Type B pancreatic cell (in vitro differentiated cells): ENCODE measurements around the gene MRPS26. TPM values are rescaled to one million over a fixed set of nuclear protein-coding genes. Genes with fewer than 3 reads are reported as not detected.
A peak's percentile ranks its signal among the peaks of the same experiment; 100 is the strongest.

Source experiments
- DNase-seq: peaks from one replicate; pipeline ENCODE4 v3.0.0; 2021; ENCODE audit warnings: mixed read lengths; ENCODE audit not compliant: unreplicated experiment; ENCODE audit errors: extremely low spot score
- H3K27ac Mint-ChIP-seq: 2 replicates; pipeline ENCODE4 v1.8.0; 2021; ENCODE audit warnings: mild to moderate bottlenecking, mixed read lengths
- H3K27me3 Mint-ChIP-seq: 2 replicates; pipeline ENCODE4 v1.8.0; 2021; ENCODE audit warnings: mixed read lengths
- H3K36me3 Mint-ChIP-seq: 2 replicates; pipeline ENCODE4 v1.8.0; 2021; ENCODE audit warnings: mixed read lengths
- H3K4me1 Mint-ChIP-seq: one replicate; pipeline ENCODE4 v1.8.0; 2021; ENCODE audit warnings: mixed read lengths; ENCODE audit not compliant: unreplicated experiment
- H3K4me3 Mint-ChIP-seq: 2 replicates; pipeline ENCODE4 v1.8.0; 2021; ENCODE audit warnings: mild to moderate bottlenecking, mixed read lengths
- H3K9me3 Mint-ChIP-seq: 2 replicates; pipeline ENCODE4 v1.8.0; 2021; ENCODE audit warnings: mixed read lengths
- CTCF ChIP-seq: fragments of 200-600 bp; sonication (generic); conservative IDR thresholded peaks from 2 replicates; pipeline ENCODE4 v1.5.0; 2021; ENCODE audit warnings: antibody characterized with exemption, mild to moderate bottlenecking
- long read RNA-seq: library from polyadenylated mRNA; unstranded; transcript quantifications from one replicate; pipeline ENCODE4 v2.0.0, GENCODE V29; 2020
- total RNA-seq: library from RNA; stranded (reverse); gene quantifications from 2 replicates; pipeline ENCODE4 v1.2.1, GENCODE V29; 2021; ENCODE audit warnings: low replicate concordance

MRPS26 gene
- total RNA-seq: 59.0 and 67.3 TPM in 2 replicates
- long read RNA-seq, transcript MRPS26-201 (4 exons, 1,127 nt): major isoform, 54 of 59 reads
- long read RNA-seq, partial matches to known transcripts: 4 of 59 reads
- long read RNA-seq, other reads (novel, unspliced or antisense): 1 of 59 reads

- Mint-ChIP-seq H3K4me3 (peak within 1 kb of the TSS; percentile 91), H3K27me3 (no peaks in the 10 kb centered on the region), H3K27ac (peak within 1 kb of the TSS; percentile 87), H3K4me1 (peaks cover 18% of the 10 kb centered on the region), H3K9me3 (no peaks in the 10 kb centered on the region), H3K36me3 (peaks cover 14% of the 10 kb centered on the region)
- no peak for TF ChIP-seq CTCF
- DNase-seq: peak; percentile 89
These were observed at the start of gene MRPS26 for GRCh38 chr20:3045816-3046676. TSS of gene MRPS26 (plus strand) at chr20:3046052. CDS start at chr20:3046069, 17 bp downstream.

- no peaks in the 10 kb centered on the region for H3K4me1 Mint-ChIP-seq
- H3K36me3 Mint-ChIP-seq: peaks cover 14% of the 10 kb centered on the region
- no peak overlapping the region for H3K4me3 Mint-ChIP-seq
- peaks cover 21% of the 10 kb centered on the region for H3K27me3 Mint-ChIP-seq
- no peak for TF ChIP-seq CTCF
- no peak for DNase-seq
- no peaks in the 10 kb centered on the region for H3K9me3 Mint-ChIP-seq
- no peak overlapping the region for H3K27ac Mint-ChIP-seq
These were observed 47.1 kb upstream of the MRPS26 start for GRCh38 chr20:2998728-2999127.

- no peak for DNase-seq
- peak; percentile 81 for TF ChIP-seq CTCF
- Mint-ChIP-seq H3K27ac (no peak overlapping the region), H3K4me3 (no peak overlapping the region), H3K27me3 (peaks cover 9% of the 10 kb centered on the region), H3K36me3 (peaks cover 5% of the 10 kb centered on the region), H3K4me1 (no peaks in the 10 kb centered on the region), H3K9me3 (no peaks in the 10 kb centered on the region)
These were observed 44.9 kb upstream of the MRPS26 start for GRCh38 chr20:3000852-3001523.

- peaks cover 1% of the 10 kb centered on the region for H3K27me3 Mint-ChIP-seq
- no peak for DNase-seq
- no peaks in the 10 kb centered on the region for H3K9me3 Mint-ChIP-seq
- no peak overlapping the region for H3K27ac Mint-ChIP-seq
- no peaks in the 10 kb centered on the region for H3K4me1 Mint-ChIP-seq
- H3K4me3 Mint-ChIP-seq: no peak overlapping the region
- no peak for TF ChIP-seq CTCF
- peaks cover 17% of the 10 kb centered on the region for H3K36me3 Mint-ChIP-seq
These were observed 42.4 kb upstream of the MRPS26 start for GRCh38 chr20:3003416-3003815.

GRCh38 chr20:3010985-3011723 lies 34.7 kb upstream of the MRPS26 start:
- Mint-ChIP-seq H3K36me3 (peaks cover 36% of the 10 kb centered on the region), H3K4me3 (no peak overlapping the region), H3K27me3 (no peaks in the 10 kb centered on the region), H3K9me3 (no peaks in the 10 kb centered on the region), H3K27ac (no peak overlapping the region), H3K4me1 (no peaks in the 10 kb centered on the region)
- DNase-seq: no peak
- TF ChIP-seq CTCF: no peak
